Body of pancreas (tissue), 4 donors: ENCODE results near the gene LGALS4.

Experiments
- CTCF ChIP-seq, 7 experiments: fragments of 450-650 bp in 4 of 7; fragments of 200-600 bp in 3 of 7; sonication (generic) in 3 of 7; IDR thresholded peaks; one replicate each; pipeline ENCODE4 v1.5.1; 2016 to 2019; ENCODE audit warnings: antibody characterized with exemption in 7 of 7
- POLR2A ChIP-seq, 3 donors: fragments of 450-650 bp; IDR thresholded peaks; one replicate each; pipeline ENCODE4 v1.6.1; 2016; ENCODE audit warnings: antibody characterized with exemption in 3 of 3, mild to moderate bottlenecking in 2 of 3

- TF ChIP-seq POLR2A (IDR thresholded peaks at IDR 0.05) (no peak), CTCF (IDR thresholded peaks at IDR 0.05) (no peak)
Measured at GRCh38 chr19:38816131-38816750, 3.5 kb upstream of the LGALS4 start.
